Choroid plexus epithelial cell (primary cell): Measurements from ENCODE around the gene ANP32E.
"Not testable (repeated sequence)": the region's sequence is repeated elsewhere in the genome, so short reads cannot be mapped to it uniquely, and the experiment has no call there.

Source experiments
- DNase-seq: peaks from one replicate; pipeline ENCODE4 v3.0.0-alpha.2; 2010; ENCODE audit warnings: low read depth
- H3K4me3 ChIP-seq: 2 replicates; pipeline ENCODE4 v1.5.1; 2011; ENCODE audit warnings: low read depth, mild to moderate bottlenecking, control low read depth, low read length, moderate library complexity
- TF ChIP-seq, protein P1 (sequence below): conservative IDR thresholded peaks from 2 replicates; pipeline ENCODE4 v1.5.1; 2011; ENCODE audit warnings: low read depth, mild to moderate bottlenecking, control low read depth, inconsistent platforms, low read length, moderate library complexity

Gene ANP32E

DNA sequence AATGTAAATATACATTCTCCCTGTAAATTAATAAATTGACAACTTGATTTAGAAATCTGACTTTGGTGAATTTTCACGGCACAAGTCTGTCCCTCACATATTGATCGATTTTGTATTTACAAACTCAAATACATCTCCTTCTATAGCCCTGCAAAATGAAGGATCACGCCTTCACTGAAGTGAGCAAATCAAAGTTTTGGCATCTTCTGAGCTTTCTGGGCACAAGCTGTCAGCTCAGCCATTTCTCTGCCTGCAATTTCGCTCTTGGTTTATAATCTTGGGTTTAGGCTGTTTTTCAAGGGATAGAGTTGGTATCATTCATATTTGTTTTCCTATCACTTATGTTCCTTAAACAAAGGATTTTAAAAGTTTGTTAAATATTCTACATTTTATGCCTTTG is 25.8 kb downstream of the ANP32E start:
- TF ChIP-seq, protein P1, sequence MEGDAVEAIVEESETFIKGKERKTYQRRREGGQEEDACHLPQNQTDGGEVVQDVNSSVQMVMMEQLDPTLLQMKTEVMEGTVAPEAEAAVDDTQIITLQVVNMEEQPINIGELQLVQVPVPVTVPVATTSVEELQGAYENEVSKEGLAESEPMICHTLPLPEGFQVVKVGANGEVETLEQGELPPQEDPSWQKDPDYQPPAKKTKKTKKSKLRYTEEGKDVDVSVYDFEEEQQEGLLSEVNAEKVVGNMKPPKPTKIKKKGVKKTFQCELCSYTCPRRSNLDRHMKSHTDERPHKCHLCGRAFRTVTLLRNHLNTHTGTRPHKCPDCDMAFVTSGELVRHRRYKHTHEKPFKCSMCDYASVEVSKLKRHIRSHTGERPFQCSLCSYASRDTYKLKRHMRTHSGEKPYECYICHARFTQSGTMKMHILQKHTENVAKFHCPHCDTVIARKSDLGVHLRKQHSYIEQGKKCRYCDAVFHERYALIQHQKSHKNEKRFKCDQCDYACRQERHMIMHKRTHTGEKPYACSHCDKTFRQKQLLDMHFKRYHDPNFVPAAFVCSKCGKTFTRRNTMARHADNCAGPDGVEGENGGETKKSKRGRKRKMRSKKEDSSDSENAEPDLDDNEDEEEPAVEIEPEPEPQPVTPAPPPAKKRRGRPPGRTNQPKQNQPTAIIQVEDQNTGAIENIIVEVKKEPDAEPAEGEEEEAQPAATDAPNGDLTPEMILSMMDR, result no peak
- DNase-seq, result no peak
- H3K4me3 ChIP-seq, result no peak overlapping the region

DNA sequence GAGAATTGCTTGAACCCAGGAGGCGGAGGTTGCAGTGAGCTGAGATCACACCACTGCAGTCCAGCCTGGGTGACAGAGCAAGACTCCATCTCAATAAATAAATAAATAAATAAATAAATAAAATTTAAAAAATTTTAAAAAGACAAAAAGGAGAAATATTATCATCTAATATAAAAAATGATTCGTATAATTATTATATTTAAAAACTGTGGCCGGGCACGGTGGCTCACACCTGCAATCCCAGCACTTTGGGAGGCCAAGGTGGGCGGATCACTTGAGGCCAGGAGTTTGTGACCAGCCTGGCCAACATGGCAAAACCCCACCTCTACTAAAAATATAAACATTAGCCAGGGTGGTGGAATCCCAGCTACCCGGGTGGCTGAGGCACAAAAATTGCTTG is 27.5 kb downstream of the ANP32E start:
- not testable (repeated sequence) for H3K4me3 ChIP-seq

DNA sequence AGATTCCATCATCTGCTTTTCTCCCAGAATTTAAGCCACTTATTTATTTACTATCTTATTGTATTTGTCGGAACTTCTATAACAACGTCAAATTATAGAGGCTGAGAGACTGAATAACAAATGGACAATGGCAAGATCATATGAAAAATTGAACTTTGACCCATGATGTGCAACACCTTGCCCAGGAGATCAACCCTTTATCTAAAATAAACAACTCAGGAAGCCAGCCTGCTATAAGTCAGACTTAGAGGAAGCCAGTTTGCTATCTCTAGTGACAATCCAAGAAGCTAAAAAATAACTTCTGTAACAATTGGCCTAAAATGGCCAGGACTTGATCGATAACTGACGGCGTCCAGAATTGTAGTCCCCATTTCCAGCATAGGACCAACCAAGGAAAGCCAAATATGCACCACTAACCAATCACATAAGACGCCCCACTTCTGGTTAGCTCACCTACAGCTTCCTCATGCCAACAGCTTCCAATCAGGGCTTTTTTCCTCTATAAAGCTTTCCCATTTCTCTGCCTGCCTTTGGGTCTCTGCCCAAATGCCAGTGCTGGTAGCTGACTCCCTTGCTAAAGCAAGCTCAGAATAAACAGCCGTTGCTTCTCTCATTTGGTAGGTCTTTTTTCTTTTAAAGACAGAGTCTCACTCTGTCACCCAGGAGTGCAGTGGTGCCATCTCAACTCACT is 28.5 kb downstream of the ANP32E start:
- TF ChIP-seq, protein P1, result no peak
- DNase-seq, result no peak
- no peak overlapping the region for H3K4me3 ChIP-seq

More for the DNA sequence above, 27.5 kb downstream of the ANP32E start:
- not testable (repeated sequence) for DNase-seq

DNA sequence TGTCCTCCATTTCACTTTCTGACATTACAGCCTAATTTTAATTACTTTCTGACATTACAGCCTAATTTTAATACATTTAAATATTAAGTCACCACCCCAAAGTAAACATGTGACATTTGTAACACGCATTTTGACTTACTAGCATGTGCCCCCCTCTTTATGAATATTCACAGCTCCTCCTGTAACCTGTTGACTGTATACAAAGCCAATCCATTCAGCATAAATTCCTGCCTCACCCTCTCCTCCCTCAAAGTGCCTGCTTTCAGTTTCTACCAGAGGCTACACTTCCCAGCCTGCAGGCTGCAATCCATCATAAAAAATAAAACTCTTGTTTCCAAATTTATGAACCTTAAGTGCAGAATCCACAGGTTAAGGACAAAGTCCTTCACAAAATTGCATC is 39.5 kb downstream of the ANP32E start:
- DNase-seq, result no peak
- H3K4me3 ChIP-seq, result no peak overlapping the region
- TF ChIP-seq, protein P1, result no peak

DNA sequence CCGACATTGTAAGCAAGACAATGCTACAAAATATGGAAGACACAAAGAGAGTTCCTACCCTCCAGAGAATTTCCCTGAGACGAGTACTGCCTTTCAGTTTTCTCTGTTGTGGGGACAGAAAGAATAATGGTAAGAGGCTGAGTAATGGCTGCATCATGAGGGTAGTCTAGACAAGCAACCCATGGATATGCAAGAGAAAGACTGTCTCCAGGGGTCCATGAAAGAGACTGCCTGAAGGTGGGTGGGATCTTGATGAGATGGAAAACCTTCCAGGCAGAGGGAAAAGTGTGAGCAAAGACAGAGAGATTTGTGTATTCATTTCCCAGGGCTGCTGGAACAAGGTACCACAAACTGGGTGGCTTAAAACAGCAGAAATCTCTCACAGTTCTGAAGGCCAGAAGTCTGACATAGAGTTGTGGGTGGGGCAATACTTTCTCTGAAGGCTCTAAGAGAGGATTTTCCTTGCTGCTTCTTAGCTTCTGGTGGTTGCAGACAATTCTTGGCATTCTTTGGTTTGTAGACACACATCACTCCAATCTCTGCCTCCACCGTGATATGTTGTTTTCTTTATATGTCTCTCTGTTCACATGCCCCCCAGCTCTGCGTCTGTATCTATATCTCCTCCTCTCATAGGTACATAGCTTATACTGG is 41.4 kb downstream of the ANP32E start:
- no peak overlapping the region for H3K4me3 ChIP-seq
- TF ChIP-seq, protein P1, result no peak
- DNase-seq, result peak; percentile 84

DNA sequence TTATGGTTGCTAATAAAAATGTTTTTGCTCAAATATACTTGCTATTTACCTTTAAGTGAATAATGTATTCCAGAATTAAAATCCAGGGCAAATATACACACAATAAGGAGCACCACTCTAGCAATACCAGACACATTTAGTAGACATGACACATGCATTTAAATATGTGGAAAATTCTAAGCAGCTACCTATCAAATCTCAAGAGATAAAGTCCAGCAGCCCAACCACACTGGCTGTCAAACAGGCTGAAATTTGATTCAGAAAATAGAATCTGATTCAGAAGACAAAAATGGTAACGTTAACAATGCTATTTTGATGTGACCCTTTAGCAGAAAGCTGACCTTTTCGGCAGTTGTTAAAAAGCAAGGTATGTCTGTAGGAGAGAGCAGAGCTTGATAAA is 43.9 kb downstream of the ANP32E start:
- DNase-seq, result peak; percentile 86
- no peak overlapping the region for H3K4me3 ChIP-seq
- TF ChIP-seq, protein P1, result no peak

DNA sequence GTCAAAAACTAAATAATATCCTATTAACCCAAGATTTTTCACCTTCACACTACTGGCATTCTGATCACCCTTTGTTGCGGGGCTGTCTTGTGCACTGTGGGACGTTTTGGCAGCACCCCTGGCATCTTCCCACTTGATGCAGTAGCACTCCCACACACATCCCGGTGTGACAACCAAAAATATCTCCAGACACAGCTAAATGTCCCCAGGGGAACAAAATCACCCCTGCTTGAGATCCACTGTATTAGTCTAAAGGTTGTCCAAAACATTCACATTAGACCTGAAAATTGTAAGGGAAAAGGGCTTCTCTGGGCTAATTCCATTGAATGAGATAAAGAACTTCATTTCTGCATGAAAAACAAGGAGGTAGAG is 48.4 kb downstream of the ANP32E start:
- no peak overlapping the region for H3K4me3 ChIP-seq

More for the DNA sequence above, 48.4 kb downstream of the ANP32E start:
- DNase-seq, result no peak
- TF ChIP-seq, protein P1, result no peak
